SK-N-SH treated with all-trans-retinoic acid at 6 μM for 48 hours (cell line): ENCODE measurements around the gene LOXHD1.

ENCODE experiments used
- ATAC-seq: fragments of 200-7000 bp; cut with Tn5 transposase; 3 replicates; pipeline ENCODE4 v1.9.1; 2020; ENCODE audit warnings: mild to moderate bottlenecking, moderate library complexity
- ARNTL ChIP-seq: fragments of 450-650 bp; formaldehyde crosslinking; IDR thresholded peaks from 2 replicates; pipeline ENCODE4 v1.5.0; 2020; ENCODE audit warnings: low read depth, mild to moderate bottlenecking, moderate library complexity, borderline replicate concordance
- BACH2 ChIP-seq: fragments of 250-450 bp; sonication (Bioruptor Pico); IDR thresholded peaks from 2 replicates; pipeline ENCODE4 v1.9.0; 2021; ENCODE audit warnings: mild to moderate bottlenecking, borderline replicate concordance
- CSDC2 ChIP-seq: fragments of 250-450 bp; sonication (Bioruptor Pico); IDR thresholded peaks from 2 replicates; pipeline ENCODE4 v1.5.0; 2020; ENCODE audit warnings: mild to moderate bottlenecking, moderate library complexity
- ESRRG ChIP-seq: fragments of 250-450 bp; sonication (Bioruptor Pico); IDR thresholded peaks from 2 replicates; pipeline ENCODE4 v1.6.1; 2021; ENCODE audit warnings: mild to moderate bottlenecking
- GLIS3 ChIP-seq: fragments of 250-450 bp; sonication (Bioruptor Pico); IDR thresholded peaks from 2 replicates; pipeline ENCODE4 v1.5.0; 2020; ENCODE audit warnings: mild to moderate bottlenecking, moderate library complexity
- ISL1 ChIP-seq: fragments of 250-450 bp; sonication (Bioruptor Pico); IDR thresholded peaks from 2 replicates; pipeline ENCODE4 v2.1.2; 2022; ENCODE audit warnings: mild to moderate bottlenecking, moderate library complexity
- PPARA ChIP-seq: fragments of 250-450 bp; sonication (Bioruptor Pico); IDR thresholded peaks from 2 replicates; pipeline ENCODE4 v1.5.0; 2020; ENCODE audit warnings: mild to moderate bottlenecking, borderline replicate concordance
- RARB ChIP-seq: fragments of 250-450 bp; sonication (Bioruptor Pico); IDR thresholded peaks from 2 replicates; pipeline ENCODE4 v1.8.0; 2021; ENCODE audit warnings: mild to moderate bottlenecking, moderate library complexity
- SNAI2 ChIP-seq: fragments of 250-450 bp; sonication (Bioruptor Pico); IDR thresholded peaks from 2 replicates; pipeline ENCODE4 v1.5.0; 2020; ENCODE audit warnings: mild to moderate bottlenecking, moderate library complexity
- TCF4 ChIP-seq: fragments of 250-450 bp; sonication (Bioruptor Pico); IDR thresholded peaks from 2 replicates; pipeline ENCODE4 v1.8.0; 2021; ENCODE audit warnings: mild to moderate bottlenecking, moderate library complexity, borderline replicate concordance
- TOX ChIP-seq: fragments of 250-450 bp; sonication (Bioruptor Pico); IDR thresholded peaks from 2 replicates; pipeline ENCODE4 v1.8.0; 2021; ENCODE audit warnings: mild to moderate bottlenecking, moderate library complexity, borderline replicate concordance
- ZC3H10 ChIP-seq: fragments of 250-450 bp; sonication (Bioruptor Pico); IDR thresholded peaks from 2 replicates; pipeline ENCODE4 v1.5.1; 2021; ENCODE audit warnings: mild to moderate bottlenecking, moderate library complexity
- ZFP3 ChIP-seq: fragments of 250-450 bp; sonication (Bioruptor Pico); IDR thresholded peaks from 2 replicates; pipeline ENCODE4 v1.5.0; 2020; ENCODE audit warnings: mild to moderate bottlenecking, moderate library complexity
- ZNF565 ChIP-seq: fragments of 450-650 bp; formaldehyde crosslinking; conservative IDR thresholded peaks from 2 replicates; pipeline ENCODE4 v1.5.0; 2020; ENCODE audit warnings: low read depth, mild to moderate bottlenecking, moderate library complexity
- ZNF70 ChIP-seq: fragments of 450-650 bp; formaldehyde crosslinking; IDR thresholded peaks from 2 replicates; pipeline ENCODE4 v1.5.0; 2020; ENCODE audit warnings: mild to moderate bottlenecking, moderate library complexity
- ZNF8 ChIP-seq: fragments of 450-650 bp; formaldehyde crosslinking; IDR thresholded peaks from 2 replicates; pipeline ENCODE4 v1.5.0; 2020; ENCODE audit warnings: mild to moderate bottlenecking, moderate library complexity
- TF ChIP-seq, protein P1 (sequence below): fragments of 250-450 bp; sonication (Bioruptor Pico); IDR thresholded peaks from 2 replicates; pipeline ENCODE4 v1.5.1; 2021; ENCODE audit warnings: mild to moderate bottlenecking, moderate library complexity
- TF ChIP-seq, protein P2 (sequence below): fragments of 250-450 bp; sonication (Bioruptor Pico); IDR thresholded peaks from 2 replicates; pipeline ENCODE4 v1.5.0; 2020; ENCODE audit warnings: mild to moderate bottlenecking, moderate library complexity
- TF ChIP-seq, protein P3 (sequence below): fragments of 250-450 bp; sonication (Bioruptor Pico); IDR thresholded peaks from 2 replicates; pipeline ENCODE4 v1.5.1; 2020; ENCODE audit warnings: low read depth, mild to moderate bottlenecking, moderate library complexity
- TF ChIP-seq, protein P4 (sequence below): fragments of 250-450 bp; sonication (Bioruptor Pico); IDR thresholded peaks from 2 replicates; pipeline ENCODE4 v1.8.0; 2021; ENCODE audit warnings: low read depth, mild to moderate bottlenecking, moderate library complexity, borderline replicate concordance
- TF ChIP-seq, protein P5 (sequence below): fragments of 250-450 bp; sonication (Bioruptor Pico); IDR thresholded peaks from 2 replicates; pipeline ENCODE4 v1.8.0; 2020; ENCODE audit warnings: mild to moderate bottlenecking, moderate library complexity, borderline replicate concordance

The LOXHD1 gene

DNA sequence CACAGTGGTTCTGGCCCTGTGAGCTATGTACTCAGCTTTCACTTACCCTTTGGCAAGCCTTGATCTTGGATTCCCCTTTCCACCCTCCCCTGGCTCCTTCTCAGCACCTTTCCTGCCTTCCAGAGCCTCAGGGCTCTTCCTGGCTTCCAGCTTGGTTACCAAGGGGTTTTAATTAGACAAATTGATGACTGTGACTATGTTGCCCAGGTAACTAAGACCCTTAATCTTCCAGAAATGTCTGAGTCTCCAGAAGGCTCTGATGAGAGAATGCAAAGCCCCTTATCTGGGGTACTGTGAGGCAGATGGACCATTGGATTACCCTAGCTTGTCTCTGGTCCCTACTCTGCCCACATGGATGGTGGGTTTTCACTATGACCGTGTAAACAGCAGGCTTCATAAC, 174.2 kb downstream of the LOXHD1 start:
- no peak for ATAC-seq
- TF ChIP-seq, protein P1, sequence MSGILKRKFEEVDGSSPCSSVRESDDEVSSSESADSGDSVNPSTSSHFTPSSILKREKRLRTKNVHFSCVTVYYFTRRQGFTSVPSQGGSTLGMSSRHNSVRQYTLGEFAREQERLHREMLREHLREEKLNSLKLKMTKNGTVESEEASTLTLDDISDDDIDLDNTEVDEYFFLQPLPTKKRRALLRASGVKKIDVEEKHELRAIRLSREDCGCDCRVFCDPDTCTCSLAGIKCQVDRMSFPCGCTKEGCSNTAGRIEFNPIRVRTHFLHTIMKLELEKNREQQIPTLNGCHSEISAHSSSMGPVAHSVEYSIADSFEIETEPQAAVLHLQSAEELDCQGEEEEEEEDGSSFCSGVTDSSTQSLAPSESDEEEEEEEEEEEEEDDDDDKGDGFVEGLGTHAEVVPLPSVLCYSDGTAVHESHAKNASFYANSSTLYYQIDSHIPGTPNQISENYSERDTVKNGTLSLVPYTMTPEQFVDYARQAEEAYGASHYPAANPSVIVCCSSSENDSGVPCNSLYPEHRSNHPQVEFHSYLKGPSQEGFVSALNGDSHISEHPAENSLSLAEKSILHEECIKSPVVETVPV (CRISPR knock-in tag): no peak
- no peak for TF ChIP-seq ZC3H10 (CRISPR knock-in tag)

DNA sequence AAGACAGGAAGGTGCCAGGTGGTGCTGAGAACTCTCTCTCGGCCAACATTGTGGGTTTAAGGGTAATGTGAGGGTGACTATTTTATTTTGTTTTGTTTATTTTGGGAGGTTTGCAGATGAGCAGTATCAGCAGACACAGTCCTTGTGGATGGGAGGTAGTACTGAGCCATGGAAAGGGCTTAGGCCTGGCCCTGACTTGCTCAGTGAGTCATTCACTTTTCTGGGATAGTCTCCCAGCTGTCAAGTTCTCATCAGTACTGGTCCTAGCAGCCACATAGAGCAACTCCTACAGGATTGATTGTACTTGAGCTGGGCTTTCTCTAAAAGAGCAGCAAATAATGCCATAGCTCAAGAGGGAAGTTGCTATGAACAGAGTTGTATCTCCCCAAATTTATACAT, 175.2 kb downstream of the LOXHD1 start:
- TF ChIP-seq TCF4 (CRISPR knock-in tag) (no peak), BACH2 (CRISPR knock-in tag) (no peak), TOX (CRISPR knock-in tag) (no peak), SNAI2 (CRISPR knock-in tag) (no peak), PPARA (CRISPR knock-in tag) (no peak), ZNF70 (CRISPR knock-in tag) (no peak), ZNF565 (no peak), ZNF8 (CRISPR knock-in tag) (no peak), CSDC2 (CRISPR knock-in tag) (no peak), ESRRG (CRISPR knock-in tag) (no peak), RARB (CRISPR knock-in tag) (no peak), ARNTL (CRISPR knock-in tag) (no peak)
- TF ChIP-seq, protein P2, sequence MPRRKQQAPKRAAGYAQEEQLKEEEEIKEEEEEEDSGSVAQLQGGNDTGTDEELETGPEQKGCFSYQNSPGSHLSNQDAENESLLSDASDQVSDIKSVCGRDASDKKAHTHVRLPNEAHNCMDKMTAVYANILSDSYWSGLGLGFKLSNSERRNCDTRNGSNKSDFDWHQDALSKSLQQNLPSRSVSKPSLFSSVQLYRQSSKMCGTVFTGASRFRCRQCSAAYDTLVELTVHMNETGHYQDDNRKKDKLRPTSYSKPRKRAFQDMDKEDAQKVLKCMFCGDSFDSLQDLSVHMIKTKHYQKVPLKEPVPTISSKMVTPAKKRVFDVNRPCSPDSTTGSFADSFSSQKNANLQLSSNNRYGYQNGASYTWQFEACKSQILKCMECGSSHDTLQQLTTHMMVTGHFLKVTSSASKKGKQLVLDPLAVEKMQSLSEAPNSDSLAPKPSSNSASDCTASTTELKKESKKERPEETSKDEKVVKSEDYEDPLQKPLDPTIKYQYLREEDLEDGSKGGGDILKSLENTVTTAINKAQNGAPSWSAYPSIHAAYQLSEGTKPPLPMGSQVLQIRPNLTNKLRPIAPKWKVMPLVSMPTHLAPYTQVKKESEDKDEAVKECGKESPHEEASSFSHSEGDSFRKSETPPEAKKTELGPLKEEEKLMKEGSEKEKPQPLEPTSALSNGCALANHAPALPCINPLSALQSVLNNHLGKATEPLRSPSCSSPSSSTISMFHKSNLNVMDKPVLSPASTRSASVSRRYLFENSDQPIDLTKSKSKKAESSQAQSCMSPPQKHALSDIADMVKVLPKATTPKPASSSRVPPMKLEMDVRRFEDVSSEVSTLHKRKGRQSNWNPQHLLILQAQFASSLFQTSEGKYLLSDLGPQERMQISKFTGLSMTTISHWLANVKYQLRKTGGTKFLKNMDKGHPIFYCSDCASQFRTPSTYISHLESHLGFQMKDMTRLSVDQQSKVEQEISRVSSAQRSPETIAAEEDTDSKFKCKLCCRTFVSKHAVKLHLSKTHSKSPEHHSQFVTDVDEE (CRISPR knock-in tag): no peak
- TF ChIP-seq, protein P3, sequence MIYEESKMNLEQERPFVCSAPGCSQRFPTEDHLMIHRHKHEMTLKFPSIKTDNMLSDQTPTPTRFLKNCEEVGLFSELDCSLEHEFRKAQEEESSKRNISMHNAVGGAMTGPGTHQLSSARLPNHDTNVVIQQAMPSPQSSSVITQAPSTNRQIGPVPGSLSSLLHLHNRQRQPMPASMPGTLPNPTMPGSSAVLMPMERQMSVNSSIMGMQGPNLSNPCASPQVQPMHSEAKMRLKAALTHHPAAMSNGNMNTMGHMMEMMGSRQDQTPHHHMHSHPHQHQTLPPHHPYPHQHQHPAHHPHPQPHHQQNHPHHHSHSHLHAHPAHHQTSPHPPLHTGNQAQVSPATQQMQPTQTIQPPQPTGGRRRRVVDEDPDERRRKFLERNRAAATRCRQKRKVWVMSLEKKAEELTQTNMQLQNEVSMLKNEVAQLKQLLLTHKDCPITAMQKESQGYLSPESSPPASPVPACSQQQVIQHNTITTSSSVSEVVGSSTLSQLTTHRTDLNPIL (CRISPR knock-in tag): no peak
- TF ChIP-seq, protein P1 (CRISPR knock-in tag): no peak
- TF ChIP-seq, protein P4, sequence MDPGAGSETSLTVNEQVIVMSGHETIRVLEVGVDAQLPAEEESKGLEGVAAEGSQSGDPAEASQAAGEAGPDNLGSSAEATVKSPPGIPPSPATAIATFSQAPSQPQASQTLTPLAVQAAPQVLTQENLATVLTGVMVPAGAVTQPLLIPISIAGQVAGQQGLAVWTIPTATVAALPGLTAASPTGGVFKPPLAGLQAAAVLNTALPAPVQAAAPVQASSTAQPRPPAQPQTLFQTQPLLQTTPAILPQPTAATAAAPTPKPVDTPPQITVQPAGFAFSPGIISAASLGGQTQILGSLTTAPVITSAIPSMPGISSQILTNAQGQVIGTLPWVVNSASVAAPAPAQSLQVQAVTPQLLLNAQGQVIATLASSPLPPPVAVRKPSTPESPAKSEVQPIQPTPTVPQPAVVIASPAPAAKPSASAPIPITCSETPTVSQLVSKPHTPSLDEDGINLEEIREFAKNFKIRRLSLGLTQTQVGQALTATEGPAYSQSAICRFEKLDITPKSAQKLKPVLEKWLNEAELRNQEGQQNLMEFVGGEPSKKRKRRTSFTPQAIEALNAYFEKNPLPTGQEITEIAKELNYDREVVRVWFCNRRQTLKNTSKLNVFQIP (CRISPR knock-in tag): no peak
- ATAC-seq: no peak

DNA sequence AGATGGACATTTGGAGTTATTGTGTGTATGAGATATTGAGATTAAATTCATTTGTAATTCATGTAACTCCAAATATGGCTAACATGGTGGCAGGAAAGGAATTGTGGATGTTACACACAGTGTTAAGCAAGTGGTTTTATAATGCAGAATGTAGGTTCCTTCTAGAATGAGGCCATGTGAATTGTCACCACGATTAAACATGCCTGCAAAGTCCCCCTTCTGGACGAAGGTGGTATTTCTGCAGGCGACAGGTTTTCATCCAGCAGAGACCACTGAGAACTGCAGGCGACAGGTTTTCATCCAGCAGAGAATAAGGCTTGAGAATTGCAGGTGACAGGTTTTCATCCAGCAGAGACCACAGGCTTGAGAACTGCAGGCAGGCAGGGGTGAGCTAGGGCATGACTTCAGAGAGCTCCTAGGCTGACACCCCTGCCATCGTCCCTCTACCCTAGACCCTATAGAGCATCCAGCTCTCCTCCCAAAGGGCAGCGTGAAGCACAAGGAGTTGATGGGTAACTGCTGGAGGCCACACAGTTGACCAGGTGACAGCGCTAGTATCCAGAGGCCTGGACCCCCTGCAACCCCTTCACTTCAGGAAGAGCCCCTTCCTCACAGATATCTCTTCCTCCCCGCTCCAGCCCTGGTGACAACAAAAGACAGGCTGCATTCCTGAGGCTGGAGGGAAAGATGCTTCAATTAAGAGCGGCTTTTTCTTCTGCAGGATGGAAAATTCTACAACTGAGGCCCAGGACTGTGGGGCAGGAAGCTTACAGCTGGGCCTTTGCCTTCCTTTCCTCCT, 175.8 kb downstream of the LOXHD1 start:
- peak; percentile 82 for ATAC-seq
- TF ChIP-seq ZNF70 (CRISPR knock-in tag) (no peak), ZC3H10 (CRISPR knock-in tag) (no peak), ZNF565 (no peak), ISL1 (CRISPR knock-in tag) (no peak), CSDC2 (CRISPR knock-in tag) (no peak), TCF4 (CRISPR knock-in tag) (no peak), ESRRG (CRISPR knock-in tag) (no peak), ZFP3 (CRISPR knock-in tag) (no peak), PPARA (CRISPR knock-in tag) (no peak), BACH2 (CRISPR knock-in tag) (no peak), GLIS3 (CRISPR knock-in tag) (no peak)
- TF ChIP-seq, protein P2 (CRISPR knock-in tag): no peak
- TF ChIP-seq, protein P5, sequence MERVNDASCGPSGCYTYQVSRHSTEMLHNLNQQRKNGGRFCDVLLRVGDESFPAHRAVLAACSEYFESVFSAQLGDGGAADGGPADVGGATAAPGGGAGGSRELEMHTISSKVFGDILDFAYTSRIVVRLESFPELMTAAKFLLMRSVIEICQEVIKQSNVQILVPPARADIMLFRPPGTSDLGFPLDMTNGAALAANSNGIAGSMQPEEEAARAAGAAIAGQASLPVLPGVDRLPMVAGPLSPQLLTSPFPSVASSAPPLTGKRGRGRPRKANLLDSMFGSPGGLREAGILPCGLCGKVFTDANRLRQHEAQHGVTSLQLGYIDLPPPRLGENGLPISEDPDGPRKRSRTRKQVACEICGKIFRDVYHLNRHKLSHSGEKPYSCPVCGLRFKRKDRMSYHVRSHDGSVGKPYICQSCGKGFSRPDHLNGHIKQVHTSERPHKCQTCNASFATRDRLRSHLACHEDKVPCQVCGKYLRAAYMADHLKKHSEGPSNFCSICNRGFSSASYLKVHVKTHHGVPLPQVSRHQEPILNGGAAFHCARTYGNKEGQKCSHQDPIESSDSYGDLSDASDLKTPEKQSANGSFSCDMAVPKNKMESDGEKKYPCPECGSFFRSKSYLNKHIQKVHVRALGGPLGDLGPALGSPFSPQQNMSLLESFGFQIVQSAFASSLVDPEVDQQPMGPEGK (CRISPR knock-in tag): no peak
- TF ChIP-seq, all 23 proteins: peak for 0
